Activated CD4-positive, CD25-positive, alpha-beta regulatory T cell treated with anti-CD3 and anti-CD28 coated beads, Interleukin-2, amount 50 U/mL, for 24 hours (primary cell): ENCODE data around the gene DCLRE1B.

ENCODE experiments used
- ATAC-seq, 2 donors: fragments of 150-1000 bp; cut with Tn5 transposase; one replicate each; pipeline ENCODE4 v1.10.0; 2021; ENCODE audit warnings: mild to moderate bottlenecking in 1 of 2, moderate library complexity in 1 of 2

The DCLRE1B gene

GRCh38 chr1:113950908-113951307 is 45.8 kb downstream of the DCLRE1B start:
- peak; percentile 48 to 51 for ATAC-seq

- ATAC-seq: no peak
These were observed 46.6 kb downstream of the DCLRE1B start for GRCh38 chr1:113951719-113952118.

- ATAC-seq: no peak
These were observed 52.9 kb downstream of the DCLRE1B start for GRCh38 chr1:113957984-113958383.

- no peak for ATAC-seq
These were observed 53.6 kb downstream of the DCLRE1B start for GRCh38 chr1:113958691-113959090.

GRCh38 chr1:113963281-113963906 is 58.3 kb downstream of the DCLRE1B start:
- no peak for ATAC-seq
